Right cardiac atrium (tissue), 5 donors: ENCODE data around the gene KCNQ1. TPM values are rescaled to one million over a fixed set of nuclear protein-coding genes. Genes with fewer than 3 reads are reported as not detected.

Source experiments
- ATAC-seq, 2 donors: fragments of 200-7000 bp; cut with Tn5 transposase; one replicate each; pipeline versions ENCODE4 v1.8.0 to v1.9.1; 2020; ENCODE audit warnings: moderate library complexity in 2 of 2, mild to moderate bottlenecking in 1 of 2
- DNase-seq, 3 donors: peaks; one replicate each; pipeline ENCODE4 v3.0.0-alpha.2; 2020
- H3K27ac ChIP-seq: one replicate; pipeline ENCODE4 v1.5.1; 2013; ENCODE audit warnings: mild to moderate bottlenecking, low read length, control low read depth, moderate library complexity
- H3K27me3 ChIP-seq: one replicate; pipeline ENCODE4 v1.6.1; 2013; ENCODE audit not compliant: control insufficient read depth, insufficient read depth
- H3K4me1 ChIP-seq: one replicate; pipeline ENCODE4 v1.6.1; 2013; ENCODE audit warnings: low read length; ENCODE audit not compliant: control insufficient read depth, insufficient read depth
- H3K4me3 ChIP-seq: one replicate; pipeline ENCODE4 v1.5.1; 2013; ENCODE audit warnings: low read length, control low read depth
- H3K9me3 ChIP-seq: one replicate; pipeline ENCODE4 v1.6.1; 2013; ENCODE audit warnings: low read length; ENCODE audit not compliant: control insufficient read depth
- WGBS: extraction: QIAGEN DNeasy Blood & Tissue Kit; methylation state at CpG from one replicate; pipeline ENCODE4 v1.1.7; 2013; 5-methylcytosine and 5-hydroxymethylcytosine counted together
- intact Hi-C, 4 donors: fragments of 100-400 bp; cut with DNase I; formaldehyde crosslinking; loops; one replicate each; pipeline versions ENCODE4 v1.11.0 to v1.14.0; 2022 to 2023
- polyA plus RNA-seq: library from polyadenylated mRNA; stranded (reverse); fragments of 200-250 nt; gene quantifications from one replicate; pipeline ENCODE4 v1.2.3, GENCODE V29; 2013
- total RNA-seq, 4 donors: library from RNA; stranded (reverse); fragmentation: NEBNext Ultra II Directional; extraction: Animal tissue kit (Norgen Biotek cat#: 25700); gene quantifications; one replicate each; pipeline ENCODE4 v1.2.1, GENCODE V29; 2021
- donor health status: healthy with polysubstance abuse.
- donor health status: DM: no; HTN: yes; CAD: no.
- donor health status: DM: no; HTN: no; CAD: no.
- donor health status: DM: no; HTN: yes; CAD: no; lungs with severe emphysema.
- donor health status: DM: yes; HTN: yes; CAD: no.

KCNQ1 gene
- total and polyA plus RNA-seq, 5 donors, result 36.4 to 46.8 (median 37.7) TPM

DNA sequence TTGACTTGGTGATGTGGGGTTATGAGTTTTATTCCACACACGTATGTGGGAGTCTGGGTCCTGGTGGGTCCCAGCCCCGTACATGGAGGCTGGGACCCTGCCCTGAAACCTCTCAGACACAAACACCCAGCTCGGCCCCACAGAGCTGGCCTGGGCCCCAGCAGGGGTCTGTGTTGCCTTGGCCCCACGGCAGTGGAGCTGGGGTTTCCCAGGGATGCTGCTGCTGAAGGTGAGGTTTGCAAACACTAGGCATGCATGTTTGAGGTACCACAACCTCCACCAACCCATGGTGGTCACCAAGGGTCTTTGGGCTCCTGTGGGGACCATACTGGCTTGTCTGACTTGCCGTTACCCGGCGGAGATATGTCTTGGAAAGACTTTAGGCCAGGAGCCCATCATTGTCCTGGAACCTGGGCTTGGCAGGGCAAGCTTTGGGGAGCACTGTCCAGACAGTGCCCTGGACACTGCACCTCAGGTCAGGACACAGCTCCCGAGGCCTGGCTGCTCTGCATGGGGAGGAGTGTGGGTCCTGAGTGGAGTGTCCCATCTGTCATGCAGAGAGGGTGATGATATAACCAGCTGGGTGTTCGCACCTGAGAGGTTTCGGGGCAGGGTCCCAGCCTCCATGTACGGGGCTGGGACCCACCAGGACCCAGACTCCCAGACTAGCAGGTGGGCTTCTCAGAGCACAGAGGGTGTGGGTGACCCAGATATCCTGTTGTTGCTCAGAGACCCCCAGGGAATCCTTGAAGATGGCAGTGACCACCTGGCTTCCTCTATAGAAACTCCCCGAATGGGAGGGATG lies 63.3 kb downstream of the KCNQ1 start:
- DNase-seq, result peak in 2 of 3 donors; percentile 6 to 36
- 82% methylated on average over 12 of the region's 12 CpGs for WGBS

DNA sequence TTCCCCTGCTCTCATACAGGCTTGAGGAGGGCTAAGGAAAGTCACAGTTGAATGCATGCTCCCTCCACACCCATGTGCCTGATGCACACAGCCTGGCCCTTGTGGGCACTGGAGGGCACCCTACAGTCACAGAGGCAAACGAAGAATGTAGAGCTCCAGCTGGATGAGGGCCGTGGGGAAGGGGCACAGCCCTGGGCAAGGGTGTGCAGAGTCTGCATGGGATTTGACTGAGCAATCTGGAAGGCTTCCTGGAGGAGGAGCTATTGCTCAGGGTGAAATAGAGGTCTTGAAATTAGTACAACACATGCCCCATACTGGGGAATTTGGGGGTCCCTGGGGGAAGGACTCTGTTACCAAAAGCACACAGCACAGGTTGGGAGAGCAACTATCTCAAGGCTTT lies 64.0 kb downstream of the KCNQ1 start:
- H3K4me3 ChIP-seq, result no peak overlapping the region

More for the DNA sequence above, 63.3 kb downstream of the KCNQ1 start:
- intact Hi-C loops, result loop anchor here in 2 of 4 donors (5.0 kb wide), 1 partner anchor 46 kb away; no protein-coding TSS in a partner anchor
- Histone ChIP-seq H3K9me3 (no peaks in the 10 kb centered on the region), H3K27me3 (no peaks in the 10 kb centered on the region), H3K4me3 (no peak overlapping the region), H3K27ac (no peak overlapping the region), H3K4me1 (peaks cover 12% of the 10 kb centered on the region)
- ATAC-seq, result no peak

DNA sequence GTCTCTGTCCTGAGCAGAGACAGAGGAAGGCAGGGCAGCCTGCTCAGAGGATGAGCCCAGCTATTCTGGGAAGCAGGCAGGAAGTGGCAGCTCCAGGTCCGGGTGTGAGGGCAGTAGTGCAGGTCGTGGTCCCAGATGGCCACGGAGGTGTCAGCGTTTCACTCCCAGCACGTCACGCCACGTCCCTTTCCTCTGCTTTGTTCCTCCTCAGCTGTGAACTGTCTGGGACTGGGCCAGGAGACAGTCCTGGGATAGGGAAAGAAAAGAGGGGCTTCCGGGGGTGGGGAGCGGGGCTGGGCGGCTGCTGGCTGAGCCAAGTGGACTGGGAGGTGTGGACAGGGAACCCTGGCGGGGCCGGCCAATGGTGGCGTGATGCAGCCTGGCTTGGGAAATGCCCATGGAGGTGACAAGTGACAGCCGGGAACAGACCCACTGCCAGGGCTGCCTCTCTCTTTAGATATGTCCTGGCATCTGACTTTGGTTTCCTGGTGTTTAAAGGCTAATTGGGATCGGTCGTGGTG lies 64.7 kb downstream of the KCNQ1 start:
- Histone ChIP-seq H3K27ac (peak overlapping the region; percentile 49), H3K4me1 (peaks cover 16% of the 10 kb centered on the region), H3K4me3 (no peak overlapping the region), H3K9me3 (no peaks in the 10 kb centered on the region), H3K27me3 (no peaks in the 10 kb centered on the region)
- WGBS, result 26% methylated on average over 16 of the region's 16 CpGs
- peak; percentile 74 to 90 (median 86) for DNase-seq
- ATAC-seq, result peak; percentile 82
- intact Hi-C loops, result loop anchor here in 2 of 4 donors (5.0 to 10.0 kb wide), 3 partner anchors 32 to 215 kb away; no protein-coding TSS in a partner anchor

More for the DNA sequence above, 64.0 kb downstream of the KCNQ1 start:
- Histone ChIP-seq H3K27ac (no peak overlapping the region), H3K9me3 (no peaks in the 10 kb centered on the region), H3K27me3 (no peaks in the 10 kb centered on the region), H3K4me1 (peaks cover 16% of the 10 kb centered on the region)
- WGBS, result 56% methylated on average over 2 of the region's 2 CpGs
- intact Hi-C loops, result loop anchor here in 2 of 4 donors (5.0 kb wide), 1 partner anchor 46 kb away; no protein-coding TSS in a partner anchor
- DNase-seq (no peak), ATAC-seq (no peak)

DNA sequence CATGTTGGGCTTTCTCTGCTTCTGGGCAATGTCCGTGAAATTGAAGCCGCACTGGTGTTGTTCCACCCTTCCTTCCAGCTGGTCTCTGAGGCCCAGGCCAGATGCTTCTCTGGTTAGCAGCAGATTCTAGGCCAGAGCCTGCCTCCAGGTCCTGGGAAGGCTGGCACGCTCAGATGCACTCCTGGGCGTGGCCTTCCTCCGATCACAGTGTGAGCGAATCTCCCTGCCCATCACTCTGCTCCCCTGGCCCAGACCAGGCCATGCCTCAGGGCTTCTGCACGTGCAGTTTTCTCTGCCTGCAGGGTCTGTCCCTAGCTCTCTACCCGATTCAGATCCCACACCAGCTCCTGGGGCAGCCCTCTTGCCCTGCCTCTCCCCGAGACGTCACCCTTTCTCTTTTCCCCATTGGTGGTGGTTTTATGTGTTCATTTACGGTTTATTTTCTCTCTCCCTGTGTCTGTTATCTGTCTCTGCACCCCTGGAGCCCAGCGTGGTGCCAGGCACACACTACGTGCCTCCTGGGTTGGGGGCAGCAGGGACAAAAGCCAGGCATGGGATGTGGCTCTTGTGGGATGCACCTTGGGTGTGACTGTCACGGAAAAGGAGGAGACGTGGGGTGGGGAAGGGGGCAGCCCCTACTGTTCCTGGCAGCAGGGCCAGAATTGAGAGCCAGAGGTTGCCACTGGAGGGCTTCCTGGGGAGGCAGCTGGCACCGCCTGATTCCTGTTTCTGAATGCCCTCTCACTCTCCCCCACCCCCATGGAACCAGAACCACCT lies 66.0 kb downstream of the KCNQ1 start:
- DNase-seq (peak; percentile 10 to 53 (median 39)), ATAC-seq (no peak)
- Histone ChIP-seq H3K9me3 (no peaks in the 10 kb centered on the region), H3K27me3 (no peaks in the 10 kb centered on the region), H3K4me3 (no peak overlapping the region), H3K4me1 (peaks cover 16% of the 10 kb centered on the region), H3K27ac (peak overlapping the region; percentile 73)
- WGBS, result 68% methylated on average over 16 of the region's 16 CpGs
- intact Hi-C loops, result loop anchor here in 1 of 4 donors (5.0 to 10.0 kb wide), 2 partner anchors 34 to 216 kb away; no protein-coding TSS in a partner anchor

DNA sequence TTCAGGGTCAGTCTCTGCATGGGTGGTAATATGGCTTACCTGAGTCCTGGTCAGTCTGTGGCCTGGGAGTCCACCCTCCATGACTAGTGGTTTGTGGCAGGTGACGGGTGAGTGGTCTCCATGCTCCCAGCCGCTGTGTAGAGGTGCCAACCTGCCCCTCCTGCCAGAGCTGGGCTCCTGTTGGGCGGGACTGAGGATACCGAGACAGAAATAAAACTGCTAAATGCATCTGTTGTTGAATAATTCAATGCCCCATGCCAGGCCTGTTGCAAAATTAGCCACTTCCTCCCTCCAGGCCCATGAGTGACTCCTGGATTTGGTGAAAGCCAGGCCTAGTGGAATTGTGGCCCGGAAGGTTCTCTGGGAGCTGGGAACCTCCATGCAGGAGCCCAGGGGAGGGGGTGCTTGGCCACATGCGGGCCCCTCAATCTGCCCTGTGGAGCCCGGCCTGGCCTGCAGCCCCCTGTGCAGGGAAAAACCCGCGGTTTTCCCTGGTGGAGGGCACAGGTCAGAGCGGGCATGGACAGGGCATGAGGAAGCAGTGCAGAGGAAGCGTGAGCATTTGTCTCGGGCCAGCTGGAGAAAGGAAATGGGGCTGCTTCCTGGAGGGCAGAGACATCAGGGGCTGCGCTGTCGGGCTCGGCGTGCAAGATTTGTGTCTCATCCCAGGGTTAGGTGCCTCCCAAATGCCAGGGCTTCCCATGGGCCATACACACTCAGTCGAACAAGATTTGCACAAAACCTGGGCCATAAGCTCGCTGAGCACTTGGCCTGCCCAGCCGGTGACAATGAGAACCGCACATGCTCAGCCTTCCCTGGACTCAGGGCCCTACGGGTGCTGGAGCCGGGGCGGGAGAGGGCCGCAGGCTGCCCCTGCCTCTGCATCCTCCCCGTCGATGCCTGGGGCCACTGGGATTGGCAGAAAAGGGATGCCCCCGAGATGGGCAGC lies 66.9 kb downstream of the KCNQ1 start:
- 71% methylated on average over 27 of the region's 27 CpGs for WGBS
- DNase-seq (peak; percentile 19 to 71 (median 65)), ATAC-seq (peak; percentile 13 to 39)
- Histone ChIP-seq H3K27me3 (no peaks in the 10 kb centered on the region), H3K4me3 (no peak overlapping the region), H3K4me1 (peaks cover 16% of the 10 kb centered on the region), H3K27ac (peak overlapping the region; percentile 73), H3K9me3 (no peaks in the 10 kb centered on the region)
- intact Hi-C loops, result loop anchor here in 1 of 4 donors (5.0 to 10.0 kb wide), 2 partner anchors 34 to 217 kb away; no protein-coding TSS in a partner anchor

DNA sequence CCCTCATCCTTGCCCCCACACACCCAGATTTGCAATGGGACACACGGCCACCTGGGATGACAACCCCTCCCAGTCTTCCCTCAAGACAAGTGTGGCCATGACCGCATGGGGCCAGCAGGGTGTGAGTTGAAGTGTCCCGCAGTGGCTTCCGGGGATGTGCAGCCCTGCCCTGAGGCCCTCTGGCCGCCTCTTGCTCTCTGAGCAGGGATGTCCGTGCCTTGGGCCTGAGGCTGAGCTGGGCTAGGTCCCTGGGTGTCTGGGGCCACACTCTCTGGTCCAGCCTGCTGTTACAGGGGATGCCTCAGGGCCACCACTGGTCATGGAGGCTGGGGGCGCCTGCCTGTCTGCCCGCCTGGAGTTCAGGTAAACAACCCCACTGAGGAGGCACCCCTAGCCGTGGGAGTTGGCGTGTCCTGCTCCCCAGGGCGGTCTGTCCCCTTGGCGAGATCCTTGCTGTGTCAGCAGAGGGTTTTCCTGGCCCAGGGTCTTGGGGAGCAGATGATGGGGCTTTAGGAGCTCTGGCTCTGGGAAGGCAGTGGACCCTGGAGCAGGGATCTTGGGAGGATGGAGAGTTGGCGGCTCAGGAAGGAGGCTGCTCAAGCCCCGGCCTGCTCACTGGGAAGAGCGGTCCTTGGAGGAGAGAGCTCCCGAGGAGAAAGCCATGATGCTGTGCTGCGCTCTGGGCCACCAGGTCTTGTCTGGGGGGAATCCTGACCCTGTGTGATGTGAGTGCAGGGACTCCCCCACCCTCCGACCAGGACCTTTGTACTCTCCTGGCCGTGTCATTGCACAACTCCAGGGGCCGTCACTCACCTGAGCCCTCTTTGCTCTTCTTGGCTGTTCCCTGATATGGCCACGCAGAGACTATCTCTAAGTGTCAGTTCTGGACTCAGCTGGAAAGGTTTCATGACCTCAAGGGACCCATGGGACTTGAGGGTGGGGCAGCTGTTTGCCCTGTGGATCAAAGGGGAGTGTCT lies 67.9 kb downstream of the KCNQ1 start:
- ATAC-seq, result no peak
- WGBS, result 83% methylated on average over 21 of the region's 21 CpGs
- H3K4me1 ChIP-seq, result peaks cover 16% of the 10 kb centered on the region
- peak; percentile 9 to 52 (median 46) for DNase-seq
- H3K27me3 ChIP-seq, result no peaks in the 10 kb centered on the region
- H3K9me3 ChIP-seq, result no peaks in the 10 kb centered on the region
- H3K4me3 ChIP-seq, result no peak overlapping the region
- intact Hi-C loops, result loop anchor here in 1 of 4 donors (5.0 to 10.0 kb wide), 2 partner anchors 35 to 218 kb away; no protein-coding TSS in a partner anchor
- H3K27ac ChIP-seq, result no peak overlapping the region

DNA sequence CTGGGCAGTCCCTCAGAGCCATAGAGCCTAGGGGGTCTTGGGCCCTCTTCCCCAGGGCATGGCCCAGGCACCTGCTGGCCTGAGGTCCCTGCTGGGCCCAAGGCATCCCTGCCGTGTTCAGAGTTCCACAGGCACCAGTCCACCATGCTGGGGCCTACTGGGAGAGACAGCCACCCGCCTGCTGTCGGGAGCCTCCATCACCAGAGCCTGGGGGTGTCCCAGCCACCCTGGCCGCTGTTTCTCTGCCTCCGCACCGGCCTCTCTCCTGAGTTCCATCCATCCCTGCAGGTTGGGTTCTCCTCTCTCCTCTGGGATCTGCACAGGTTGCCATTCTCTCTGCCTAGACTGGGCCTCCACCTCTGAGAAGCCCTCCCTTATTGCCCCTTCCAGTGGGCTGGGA lies 68.6 kb downstream of the KCNQ1 start:
- DNase-seq (peak in 2 of 3 donors; percentile 9 to 38), ATAC-seq (no peak)
- Histone ChIP-seq H3K9me3 (no peaks in the 10 kb centered on the region), H3K27ac (no peak overlapping the region), H3K27me3 (no peaks in the 10 kb centered on the region), H3K4me3 (no peak overlapping the region), H3K4me1 (peaks cover 16% of the 10 kb centered on the region)
- intact Hi-C loops, result loop anchor here in 1 of 4 donors (5.0 to 10.0 kb wide), 2 partner anchors 36 to 219 kb away; no protein-coding TSS in a partner anchor
- WGBS, result 89% methylated on average over 6 of the region's 6 CpGs

DNA sequence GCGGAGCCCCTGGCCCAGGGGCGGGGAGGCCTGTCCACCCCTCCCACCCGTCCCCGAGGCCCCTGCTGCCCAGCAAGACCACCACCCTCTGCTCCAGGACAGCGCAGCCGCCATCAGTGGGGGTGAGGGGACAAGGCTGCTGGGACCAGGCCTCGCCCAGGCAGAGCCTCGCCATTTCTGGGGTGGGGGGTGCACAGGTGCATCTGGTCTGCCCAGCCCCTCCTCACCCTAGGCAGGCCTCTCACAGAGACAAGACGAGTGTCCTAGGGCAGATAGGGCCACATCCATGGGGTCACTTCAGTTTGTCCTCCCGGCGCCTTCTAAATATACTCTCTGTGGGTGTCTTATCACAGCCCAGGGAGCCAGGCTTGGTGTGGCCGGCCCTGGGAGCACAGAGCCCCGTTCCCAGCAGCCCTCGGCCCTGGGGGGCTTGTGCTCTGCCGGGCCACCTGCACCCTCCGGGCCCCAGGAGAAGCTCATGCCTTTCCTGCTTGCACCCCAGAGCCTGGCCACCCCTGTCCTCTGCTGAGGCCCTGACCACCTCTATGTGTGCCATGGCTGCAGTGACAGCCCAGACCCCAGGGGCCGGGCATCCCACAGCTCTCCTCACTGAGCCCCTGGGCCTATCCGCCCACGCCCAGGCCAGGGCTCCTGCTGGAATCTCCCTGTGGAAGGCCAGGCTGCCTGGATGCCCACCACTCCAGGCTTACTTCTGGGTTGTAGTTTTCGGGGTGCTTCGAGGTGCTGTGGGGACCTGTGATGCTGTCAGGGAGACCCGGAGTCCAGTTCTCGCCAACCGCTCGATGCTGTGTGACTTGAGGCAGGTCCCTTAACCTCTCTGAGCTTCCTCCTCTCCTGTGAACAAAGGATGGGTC lies 70.8 kb downstream of the KCNQ1 start:
- intact Hi-C loops, result loop anchor here in 1 of 4 donors (10.0 kb wide), 1 partner anchor 221 kb away; no protein-coding TSS in a partner anchor
- H3K4me1 ChIP-seq, result peaks cover 13% of the 10 kb centered on the region
- DNase-seq (peak; percentile 11 to 62 (median 53)), ATAC-seq (peak; percentile 32 to 49)
- H3K27me3 ChIP-seq, result no peaks in the 10 kb centered on the region
- no peaks in the 10 kb centered on the region for H3K9me3 ChIP-seq
- 76% methylated on average over 25 of the region's 25 CpGs for WGBS
- no peak overlapping the region for H3K4me3 ChIP-seq
- peak overlapping the region; percentile 46 for H3K27ac ChIP-seq
